ENCODE measurements around the gene SLC32A1. TPM values are rescaled to one million over a fixed set of nuclear protein-coding genes. Genes with fewer than 3 reads are reported as not detected.

The SLC32A1 gene
- total RNA-seq, 1 experiment from 2014 or later: not detected

DNA sequence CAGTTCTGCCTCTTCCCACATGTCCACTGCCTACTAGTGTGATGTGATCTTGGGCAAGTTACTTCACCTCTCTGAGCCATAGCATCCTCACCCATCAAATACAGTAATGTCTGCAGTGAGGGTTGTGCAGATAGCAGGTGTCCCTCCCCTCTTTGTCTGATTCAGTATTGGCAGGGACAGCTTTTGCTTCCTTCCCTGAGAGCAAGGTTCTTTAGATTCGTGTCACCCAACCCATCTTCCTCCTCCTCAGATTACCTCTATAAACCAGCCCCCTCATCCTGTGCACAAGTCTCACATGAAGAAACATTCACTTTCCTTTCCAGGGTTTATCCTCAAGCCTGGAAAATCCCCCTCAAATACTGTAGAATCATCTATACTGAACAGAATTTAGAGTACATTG, 39.3 kb downstream of the SLC32A1 start:
- CTCF ChIA-PET: no interaction called here
- TF ChIP-seq, protein P1, sequence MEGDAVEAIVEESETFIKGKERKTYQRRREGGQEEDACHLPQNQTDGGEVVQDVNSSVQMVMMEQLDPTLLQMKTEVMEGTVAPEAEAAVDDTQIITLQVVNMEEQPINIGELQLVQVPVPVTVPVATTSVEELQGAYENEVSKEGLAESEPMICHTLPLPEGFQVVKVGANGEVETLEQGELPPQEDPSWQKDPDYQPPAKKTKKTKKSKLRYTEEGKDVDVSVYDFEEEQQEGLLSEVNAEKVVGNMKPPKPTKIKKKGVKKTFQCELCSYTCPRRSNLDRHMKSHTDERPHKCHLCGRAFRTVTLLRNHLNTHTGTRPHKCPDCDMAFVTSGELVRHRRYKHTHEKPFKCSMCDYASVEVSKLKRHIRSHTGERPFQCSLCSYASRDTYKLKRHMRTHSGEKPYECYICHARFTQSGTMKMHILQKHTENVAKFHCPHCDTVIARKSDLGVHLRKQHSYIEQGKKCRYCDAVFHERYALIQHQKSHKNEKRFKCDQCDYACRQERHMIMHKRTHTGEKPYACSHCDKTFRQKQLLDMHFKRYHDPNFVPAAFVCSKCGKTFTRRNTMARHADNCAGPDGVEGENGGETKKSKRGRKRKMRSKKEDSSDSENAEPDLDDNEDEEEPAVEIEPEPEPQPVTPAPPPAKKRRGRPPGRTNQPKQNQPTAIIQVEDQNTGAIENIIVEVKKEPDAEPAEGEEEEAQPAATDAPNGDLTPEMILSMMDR (IDR thresholded peaks at IDR 0.05; ENCODE audit: unreplicated experiment): no peak
- no peaks in the 10 kb centered on the region for H3K27me3 Mint-ChIP-seq (ENCODE audit: unreplicated experiment)
- H3K9me3 Mint-ChIP-seq (ENCODE audit: low read depth, unreplicated experiment): no peaks in the 10 kb centered on the region
- H3K36me3 Mint-ChIP-seq (ENCODE audit: insufficient read depth, unreplicated experiment): peaks cover 19% of the 10 kb centered on the region
- peaks cover 21% of the 10 kb centered on the region for H3K4me1 Mint-ChIP-seq (ENCODE audit: low read depth, unreplicated experiment)
- intact Hi-C loops (cut with micrococcal nuclease; ENCODE audit: unreplicated experiment): loop anchor here (10.0 kb wide), 1 partner anchor 111 kb away; no protein-coding TSS in a partner anchor
- DNase-seq: no peak
- no peak overlapping the region for H3K4me3 Mint-ChIP-seq (ENCODE audit: low read depth, unreplicated experiment)
- BruUV-seq (replicated peaks): no TSS peak
- no peak overlapping the region for H3K27ac Mint-ChIP-seq (ENCODE audit: unreplicated experiment)

DNA sequence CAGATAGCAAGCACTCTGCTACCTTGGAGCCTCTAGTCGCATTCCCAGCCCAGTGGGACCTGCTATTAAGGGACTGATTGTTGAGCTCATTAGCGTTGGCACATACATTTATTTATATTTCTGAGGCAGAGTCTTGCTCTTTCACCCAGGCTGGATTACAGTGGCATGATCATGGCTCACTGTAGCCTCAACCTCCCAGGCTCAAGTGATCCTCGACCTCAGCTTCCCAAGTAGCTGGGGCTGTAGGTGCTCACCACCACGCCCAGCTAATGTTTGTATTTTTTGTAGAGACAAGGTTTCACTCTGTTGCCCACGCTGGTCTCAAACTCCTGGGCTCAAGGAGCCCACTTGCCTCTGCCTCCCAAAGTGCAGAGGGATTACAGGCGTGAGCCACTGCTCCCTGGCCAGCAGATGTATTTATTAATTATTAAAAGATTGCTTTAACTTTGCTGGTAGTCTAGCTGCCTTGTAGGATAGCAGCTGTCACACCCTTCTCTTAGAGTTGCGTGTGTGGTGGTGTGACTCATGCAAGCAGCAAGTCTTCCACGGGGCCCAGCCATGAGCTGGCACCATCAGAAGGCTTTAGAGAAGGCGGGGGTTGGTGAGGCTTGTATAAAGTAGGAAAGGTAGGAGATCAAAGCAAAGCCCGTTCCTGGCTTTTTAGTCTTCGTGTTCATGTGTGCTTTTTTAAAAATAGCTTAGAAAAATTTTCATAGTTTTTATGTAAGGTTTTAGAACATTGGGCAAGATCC, 40.5 kb downstream of the SLC32A1 start:
- CTCF ChIA-PET: interaction anchor here (0.6 to 1.5 kb wide), 10 partner anchors 13 to 1030 kb away, joined by 3 to 6 read pairs (median 4); partner anchors contain the start of genes ACTR5 and FAM83D
- TF ChIP-seq, protein P1 (IDR thresholded peaks at IDR 0.05; ENCODE audit: unreplicated experiment): no peak
- DNase-seq: peak; percentile 88
- peak overlapping the region; percentile 9 for H3K4me3 Mint-ChIP-seq (ENCODE audit: low read depth, unreplicated experiment)
- no peaks in the 10 kb centered on the region for H3K9me3 Mint-ChIP-seq (ENCODE audit: low read depth, unreplicated experiment)
- H3K36me3 Mint-ChIP-seq (ENCODE audit: insufficient read depth, unreplicated experiment): peaks cover 27% of the 10 kb centered on the region
- H3K27me3 Mint-ChIP-seq (ENCODE audit: unreplicated experiment): no peaks in the 10 kb centered on the region
- intact Hi-C loops (cut with micrococcal nuclease; ENCODE audit: unreplicated experiment): loop anchor here (10.0 kb wide), 1 partner anchor 110 kb away; no protein-coding TSS in a partner anchor
- BruUV-seq (replicated peaks): no TSS peak
- H3K4me1 Mint-ChIP-seq (ENCODE audit: low read depth, unreplicated experiment): peaks cover 21% of the 10 kb centered on the region
- H3K27ac Mint-ChIP-seq (ENCODE audit: unreplicated experiment): peak overlapping the region; percentile 62

DNA sequence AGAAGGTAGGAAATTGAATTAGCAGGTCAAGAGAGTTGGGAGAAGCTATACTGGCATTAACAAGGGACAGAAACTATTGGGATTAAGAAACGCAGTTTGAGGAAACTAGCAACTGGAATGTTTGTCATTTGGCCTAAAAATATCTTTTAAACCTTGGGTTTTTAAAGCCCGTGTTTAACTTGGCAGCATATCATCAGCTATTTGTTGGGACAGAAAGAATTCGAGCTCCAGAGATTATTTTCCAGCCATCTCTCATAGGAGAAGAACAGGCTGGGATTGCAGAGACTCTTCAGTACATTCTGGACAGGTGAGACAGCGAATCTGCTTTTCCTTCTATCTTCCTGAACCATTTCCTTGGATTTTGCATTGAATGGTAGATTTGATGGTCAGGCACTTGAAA, 41.8 kb downstream of the SLC32A1 start:
- TF ChIP-seq, protein P1 (IDR thresholded peaks at IDR 0.05; ENCODE audit: unreplicated experiment): no peak
- intact Hi-C loops (cut with micrococcal nuclease; ENCODE audit: unreplicated experiment): loop anchor here (10.0 kb wide), 1 partner anchor 109 kb away; no protein-coding TSS in a partner anchor
- no TSS peak for BruUV-seq (replicated peaks)
- Mint-ChIP-seq H3K9me3 (ENCODE audit: low read depth, unreplicated experiment) (no peaks in the 10 kb centered on the region), H3K4me3 (ENCODE audit: low read depth, unreplicated experiment) (no peak overlapping the region), H3K36me3 (ENCODE audit: insufficient read depth, unreplicated experiment) (peaks cover 26% of the 10 kb centered on the region), H3K27me3 (ENCODE audit: unreplicated experiment) (no peaks in the 10 kb centered on the region), H3K4me1 (ENCODE audit: low read depth, unreplicated experiment) (peaks cover 21% of the 10 kb centered on the region), H3K27ac (ENCODE audit: unreplicated experiment) (no peak overlapping the region)
- DNase-seq: no peak
- CTCF ChIA-PET: no interaction called here

DNA sequence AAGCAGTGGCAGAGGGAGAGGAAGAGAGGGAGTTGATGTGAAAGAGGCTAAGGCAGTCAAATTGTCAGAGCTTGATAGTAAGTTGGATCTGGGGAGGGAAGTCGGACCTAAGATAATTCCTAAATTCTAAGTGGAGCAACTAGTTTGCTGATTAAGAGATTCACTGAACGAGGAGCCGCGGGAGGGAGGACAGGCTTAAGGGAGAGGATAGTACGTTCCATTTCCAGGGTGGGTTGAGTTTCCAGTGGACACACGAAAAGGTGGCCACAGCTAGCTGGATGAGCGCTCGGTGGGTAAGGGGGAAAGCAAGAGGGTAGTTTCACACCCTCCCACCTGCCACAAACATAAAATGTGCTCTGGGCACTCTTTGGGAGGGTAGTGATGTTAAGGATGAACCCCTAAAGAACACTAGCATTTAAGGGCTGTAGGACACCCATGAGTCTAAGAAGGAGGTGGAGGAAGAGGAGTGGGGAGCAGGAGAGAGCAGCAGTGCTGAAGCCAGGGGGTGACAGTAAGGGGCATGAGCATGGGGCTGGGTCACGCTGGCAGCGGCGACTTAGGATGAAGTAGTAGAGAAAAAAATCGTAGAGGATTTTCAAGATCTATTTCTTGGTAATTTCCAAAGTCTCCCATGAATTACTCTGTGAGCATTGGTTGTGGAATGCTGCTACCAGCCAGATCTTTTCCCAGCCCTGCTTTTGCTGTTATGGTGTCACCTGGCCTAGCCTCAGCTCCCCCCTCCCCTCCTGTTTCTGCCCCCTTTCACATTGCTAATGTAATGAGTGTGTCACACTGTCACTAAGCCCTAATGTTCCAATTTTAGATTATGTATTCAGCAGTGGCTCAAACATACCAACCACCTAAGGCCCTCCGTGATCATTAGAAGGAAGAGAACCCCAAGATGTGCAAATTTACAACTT, 45.4 kb downstream of the SLC32A1 start:
- intact Hi-C loops (cut with micrococcal nuclease; ENCODE audit: unreplicated experiment): loop anchor here (10.0 kb wide), 1 partner anchor 105 kb away; no protein-coding TSS in a partner anchor
- Mint-ChIP-seq H3K36me3 (ENCODE audit: insufficient read depth, unreplicated experiment) (peaks cover 41% of the 10 kb centered on the region), H3K9me3 (ENCODE audit: low read depth, unreplicated experiment) (no peaks in the 10 kb centered on the region), H3K4me3 (ENCODE audit: low read depth, unreplicated experiment) (no peak overlapping the region), H3K27me3 (ENCODE audit: unreplicated experiment) (no peaks in the 10 kb centered on the region), H3K27ac (ENCODE audit: unreplicated experiment) (no peak overlapping the region), H3K4me1 (ENCODE audit: low read depth, unreplicated experiment) (peaks cover 8% of the 10 kb centered on the region)
- DNase-seq: no peak
- CTCF ChIA-PET: interaction anchor here (0.7 kb wide), 1 partner anchor 132 kb away, joined by 3 read pairs; no protein-coding TSS in a partner anchor
- BruUV-seq (replicated peaks): no TSS peak
- TF ChIP-seq, protein P1 (IDR thresholded peaks at IDR 0.05; ENCODE audit: unreplicated experiment): no peak
